T-helper 2 cell treated with Interferon-gamma antibody and Interleukin-4, amounts not matched to agents 100 ng/mL and 5 ng/mL, for 36 hours (primary cell): ENCODE measurements around the gene HOXA9. TPM values are rescaled to one million over a fixed set of nuclear protein-coding genes. Genes with fewer than 3 reads are reported as not detected.

Source experiments
- intact Hi-C: fragments of 100-400 bp; cut with micrococcal nuclease; formaldehyde crosslinking; loops from one replicate; pipeline ENCODE4 v1.15.1; 2023
- total RNA-seq: library from RNA; stranded (reverse); gene quantifications from 2 replicates; pipeline ENCODE4 v1.2.3, GENCODE V29; 2022

The HOXA9 gene
- total RNA-seq, 1 donor from 2014 or later: not detected

DNA sequence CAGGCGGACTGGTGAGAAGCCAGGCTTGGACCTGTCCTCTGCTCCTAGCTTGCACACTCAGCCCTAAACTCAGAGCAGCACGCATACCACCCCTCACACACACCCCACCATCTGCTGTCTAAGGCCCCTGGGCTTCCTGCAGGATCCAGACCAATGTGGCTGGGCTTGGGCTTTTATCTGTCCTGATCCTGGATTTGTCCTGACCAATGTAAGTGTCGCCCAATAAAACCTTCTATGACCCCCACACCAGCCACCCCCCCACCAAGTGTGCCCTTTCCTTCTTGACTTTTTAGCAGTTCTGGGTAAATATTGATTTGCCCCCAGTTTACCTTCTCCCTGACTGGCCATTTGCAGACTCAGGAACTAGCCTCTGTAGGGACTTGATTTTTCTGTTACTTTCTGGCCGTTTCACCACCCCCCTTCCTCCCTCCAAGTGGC, 36.3 kb upstream of the HOXA9 start:
- intact Hi-C loops: no loop called here

DNA sequence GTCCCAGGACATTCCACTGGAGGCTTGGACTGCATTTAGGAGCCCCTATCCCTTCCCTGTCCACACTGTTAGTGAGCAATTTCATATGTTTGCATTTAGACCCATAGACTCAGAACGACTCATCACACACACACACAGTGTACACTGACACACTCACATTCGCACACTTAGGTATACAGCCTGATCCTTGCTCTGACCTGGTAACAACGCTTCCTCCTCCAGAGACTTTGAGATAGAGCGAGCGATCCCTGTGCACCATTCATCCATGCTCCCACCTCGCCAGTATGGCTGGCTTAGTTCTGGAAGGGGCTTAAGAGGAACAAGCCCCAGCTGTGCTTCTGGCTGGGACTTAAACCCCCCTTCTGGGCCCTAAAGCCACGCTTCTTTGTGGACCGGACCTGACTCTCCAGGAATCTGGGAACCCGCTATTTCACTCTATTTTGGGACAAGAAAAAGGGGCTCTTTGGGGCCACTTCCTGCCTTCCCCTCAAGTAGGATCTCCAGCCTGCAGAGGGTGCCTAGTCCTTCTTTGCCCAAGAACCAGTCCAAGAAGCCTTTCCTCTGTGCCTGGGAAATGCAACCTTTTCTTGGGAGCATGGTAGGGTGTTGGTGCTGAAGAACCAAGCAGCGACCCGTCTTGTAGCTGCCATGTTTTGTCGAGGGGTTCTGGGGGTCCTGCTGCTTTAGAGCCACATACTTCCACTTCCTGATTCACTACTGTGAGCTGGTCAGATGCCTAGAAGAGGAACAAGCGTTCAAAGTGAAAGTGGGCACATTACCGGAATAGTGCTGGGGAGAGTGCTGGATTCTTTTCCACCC, 35.6 kb upstream of the HOXA9 start:
- intact Hi-C loops: no loop called here

DNA sequence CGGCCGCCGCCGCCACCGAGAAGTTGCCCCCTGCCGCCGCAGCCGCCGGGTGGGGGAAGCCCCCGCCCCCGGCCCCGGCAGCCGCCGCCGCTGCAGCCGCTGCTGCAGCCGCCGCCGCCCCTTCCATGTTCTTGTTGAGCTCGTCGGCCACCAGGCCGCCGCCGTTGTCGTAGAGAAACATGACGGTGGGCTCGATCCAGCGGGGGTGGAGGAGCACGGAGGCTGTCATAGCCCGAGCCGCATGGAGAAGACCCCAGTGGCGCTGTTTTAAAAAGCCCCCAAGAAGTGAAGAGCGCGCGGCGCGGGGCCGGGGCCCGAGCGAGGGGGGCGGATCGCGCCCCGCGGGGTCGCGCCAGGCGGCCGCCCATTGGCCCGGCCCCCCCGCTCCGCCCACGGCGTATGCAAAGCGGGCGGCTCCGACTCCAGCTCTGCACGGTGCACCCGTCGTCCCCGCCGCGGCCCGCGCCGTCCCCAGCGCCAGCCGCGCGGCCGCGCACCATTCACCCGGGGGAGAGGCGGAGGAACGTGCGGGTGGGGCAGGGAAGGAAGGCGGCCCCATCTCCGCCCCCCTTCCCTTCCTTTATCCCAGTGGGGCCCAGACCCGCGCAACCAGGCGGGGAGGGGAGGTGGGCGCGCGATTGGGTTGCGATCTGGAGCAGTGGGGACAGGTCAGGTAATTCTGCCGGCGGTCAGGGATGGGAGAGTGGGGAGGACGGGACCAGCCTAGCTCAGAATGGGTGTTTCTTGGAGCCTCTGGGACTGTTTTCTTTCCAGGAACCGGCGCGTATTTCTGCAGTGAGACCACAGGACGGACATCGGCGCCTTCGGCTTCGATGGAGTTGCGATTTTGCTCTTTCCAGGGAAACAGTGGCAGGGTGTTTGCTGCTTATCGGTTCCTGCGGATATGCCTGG, 34.8 kb upstream of the HOXA9 start, which contains the start of gene HOXA13:
HOXA13 (minus strand) TSS at position 243 of the 912 bp plus-strand sequence; CDS start at position 229, 14 bp downstream.
- intact Hi-C loops: loop anchor here (5.0 kb wide), 4 partner anchors 42 to 897 kb away; partner anchors contain the start of gene EVX1

DNA sequence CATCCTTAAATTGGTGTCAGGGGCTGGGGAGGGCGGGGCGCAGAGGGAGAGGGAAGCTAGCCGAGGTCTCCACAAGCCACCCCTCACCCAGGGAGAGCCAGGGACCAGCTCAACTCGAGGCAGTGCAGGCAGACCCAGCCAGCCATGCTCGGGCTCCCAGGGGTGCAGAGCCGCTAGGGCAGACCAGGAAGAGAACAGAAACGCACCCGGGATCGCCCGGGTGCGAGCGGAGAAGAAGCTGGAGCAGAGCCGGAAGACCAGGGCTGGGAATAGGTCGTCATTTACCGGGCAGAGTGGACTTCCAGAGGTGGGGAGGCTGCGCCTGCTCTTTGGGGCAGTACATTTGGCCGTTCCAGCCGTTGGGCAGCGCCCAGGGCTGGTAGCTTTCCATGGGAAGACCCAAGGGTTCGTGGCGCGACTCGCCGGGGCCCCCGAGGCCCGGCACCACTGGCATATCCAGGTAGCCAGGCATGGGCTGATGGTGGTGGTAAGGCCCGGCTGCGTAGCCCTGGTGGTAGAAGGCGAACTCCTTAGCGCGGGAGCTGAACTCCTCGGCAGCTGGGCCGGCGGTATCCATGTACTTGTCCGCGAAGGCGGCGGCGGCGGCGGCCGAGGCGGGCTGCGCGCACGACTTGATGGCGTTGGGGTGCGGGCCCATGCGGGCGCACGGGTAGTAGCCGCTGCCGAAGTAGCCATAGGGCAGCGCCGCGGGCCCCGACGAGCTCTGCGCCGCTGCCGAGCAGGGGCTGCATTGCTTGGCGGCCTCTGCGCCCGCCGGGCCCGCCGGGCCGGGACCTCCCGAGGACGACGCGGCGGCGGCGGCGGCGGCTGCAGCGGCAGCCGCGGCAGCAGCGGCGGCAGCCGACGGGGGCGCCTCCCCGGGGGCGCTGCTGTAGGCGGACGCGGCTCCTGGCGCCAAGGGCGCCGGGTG, 33.8 kb upstream of the HOXA9 start:
- intact Hi-C loops: loop anchor here (5.0 kb wide), 4 partner anchors 43 to 898 kb away; partner anchors contain the start of gene EVX1

DNA sequence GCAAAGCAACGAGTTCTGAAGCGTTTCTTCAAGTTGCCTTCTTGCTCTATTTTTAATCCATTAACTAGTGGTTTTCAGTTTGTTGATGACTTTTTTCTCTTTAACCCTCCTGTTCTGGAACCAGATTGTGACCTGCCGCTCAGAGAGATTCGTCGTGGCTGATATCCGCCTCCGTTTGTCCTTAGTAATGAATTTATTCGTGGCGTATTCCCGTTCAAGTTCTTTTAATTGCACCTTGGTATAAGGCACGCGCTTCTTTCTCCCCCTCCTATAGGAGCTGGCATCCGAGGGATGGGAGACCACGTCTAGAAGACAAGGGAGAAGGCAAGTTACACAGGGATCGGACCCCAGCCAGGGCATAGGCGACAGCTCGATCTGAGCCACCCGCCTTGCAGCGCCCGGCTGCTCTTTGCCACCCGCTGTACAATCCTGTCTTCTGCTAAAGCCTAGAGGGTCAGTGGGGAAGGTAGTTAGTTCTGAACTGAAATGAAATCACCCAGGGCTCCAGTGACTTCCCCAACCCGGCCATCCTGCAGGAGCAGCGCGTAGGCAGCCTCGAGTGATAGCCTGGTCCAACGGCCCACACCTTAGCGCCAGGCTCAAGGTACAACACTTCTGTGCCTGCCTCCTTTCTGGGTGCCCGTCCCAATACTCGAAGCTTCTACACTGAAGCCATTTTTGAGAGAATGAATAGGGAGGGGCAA, 33.0 kb upstream of the HOXA9 start:
- intact Hi-C loops: loop anchor here (5.0 kb wide), 4 partner anchors 44 to 899 kb away; partner anchors contain the start of gene EVX1

DNA sequence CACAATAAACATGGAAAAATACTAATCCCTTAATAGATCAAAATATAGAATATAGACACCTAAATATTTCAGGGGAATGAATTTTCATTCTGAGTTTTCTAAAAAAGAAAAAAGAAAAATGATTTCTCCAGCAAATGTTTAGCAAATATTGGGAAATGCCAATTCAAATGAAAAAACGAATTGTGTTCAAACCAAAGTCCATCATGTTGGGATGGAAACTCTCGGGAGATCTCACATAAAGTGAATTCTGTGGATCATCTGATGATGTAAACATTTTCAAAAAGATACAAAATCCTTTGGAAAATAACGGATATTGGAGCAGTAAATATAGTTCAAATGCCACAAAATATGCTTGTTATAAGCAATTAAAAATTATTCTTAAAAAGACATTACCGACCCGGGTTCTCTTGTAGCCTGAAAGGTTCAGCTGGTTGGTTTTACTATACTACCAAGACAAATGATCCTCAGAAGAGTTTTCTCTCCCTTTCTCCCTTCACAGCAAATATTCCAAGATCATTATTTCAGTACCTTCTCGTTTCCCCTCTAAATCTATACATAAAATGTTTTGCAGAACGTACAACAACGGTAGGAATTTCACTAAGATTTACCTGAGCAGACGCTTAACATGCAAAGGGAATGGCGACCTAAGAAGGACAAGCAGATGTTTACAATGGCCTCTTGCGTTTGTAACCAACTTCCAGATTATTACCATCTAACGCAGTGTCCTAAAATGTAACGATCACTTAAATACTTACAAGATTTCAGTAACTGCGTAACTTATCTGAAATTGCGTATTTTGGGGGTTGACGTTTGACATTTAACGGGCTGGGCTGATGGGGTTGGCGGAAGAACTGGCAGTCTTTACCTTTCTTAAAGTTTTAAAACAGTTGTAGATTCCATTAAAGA, 32.1 kb upstream of the HOXA9 start:
- intact Hi-C loops: loop anchor here (2.0 to 5.0 kb wide), 5 partner anchors 33 to 900 kb away; partner anchors contain the start of genes EVX1 and HOXA9

DNA sequence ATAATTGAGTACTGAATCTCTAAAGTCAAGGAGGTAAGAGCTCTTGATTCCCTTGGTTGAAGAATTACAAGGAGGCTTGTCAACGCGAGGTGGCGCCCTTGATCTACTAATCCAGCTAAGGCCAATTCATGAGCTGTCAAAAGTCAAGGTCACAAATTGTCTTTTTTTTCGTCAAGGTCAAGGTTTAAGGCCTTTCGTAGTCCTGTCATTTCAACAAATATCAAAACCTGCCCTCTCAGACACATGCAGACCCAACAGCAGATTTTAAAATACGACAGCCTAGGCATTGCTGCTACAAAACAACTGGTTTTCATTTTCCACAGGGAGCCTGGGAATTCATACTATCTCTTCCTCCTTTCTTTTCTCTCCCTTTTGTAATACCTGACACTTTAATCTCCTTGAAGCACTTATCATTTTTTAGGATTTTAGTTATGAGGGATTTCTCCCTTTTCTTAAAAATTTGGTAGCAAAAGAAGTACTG, 31.0 kb upstream of the HOXA9 start:
- intact Hi-C loops: loop anchor here (1.0 to 5.0 kb wide), 8 partner anchors 32 to 901 kb away; partner anchors contain the start of genes EVX1 and HOXA9

DNA sequence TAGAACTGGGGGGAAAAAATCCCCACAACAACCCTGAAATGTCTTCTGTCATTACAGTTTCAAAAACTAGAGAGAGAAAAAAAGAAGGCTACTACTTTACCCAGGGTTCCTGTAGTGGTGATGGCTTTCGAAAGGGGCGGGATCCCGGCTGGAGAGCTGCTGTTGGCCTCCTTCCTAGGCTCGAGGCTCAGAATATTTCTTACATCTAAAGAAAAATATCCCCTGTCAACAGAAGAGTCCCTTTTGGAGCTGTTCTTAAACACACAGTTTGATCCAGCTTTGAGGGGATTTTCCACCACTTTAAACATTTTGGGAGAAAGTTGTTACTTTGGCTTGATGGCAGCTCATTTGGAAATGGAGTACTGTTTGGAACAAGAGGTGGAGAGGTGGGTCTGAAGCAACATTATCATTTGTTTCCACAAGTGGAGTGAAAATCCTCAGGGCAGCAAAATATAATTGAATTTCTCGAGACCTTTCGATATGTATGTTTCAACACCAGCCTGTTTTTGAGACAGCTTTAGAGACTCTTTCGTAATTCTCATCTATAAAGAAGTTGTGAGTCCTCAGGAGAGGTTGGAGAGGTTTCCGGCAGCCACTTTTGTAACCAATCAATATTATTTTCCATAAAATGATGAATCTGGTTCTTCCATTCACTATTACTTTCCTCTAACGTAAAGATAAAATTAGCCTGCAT, 29.5 kb upstream of the HOXA9 start:
- intact Hi-C loops: loop anchor here (1.0 to 5.0 kb wide), 5 partner anchors 9 to 902 kb away; partner anchors contain the start of gene EVX1

DNA sequence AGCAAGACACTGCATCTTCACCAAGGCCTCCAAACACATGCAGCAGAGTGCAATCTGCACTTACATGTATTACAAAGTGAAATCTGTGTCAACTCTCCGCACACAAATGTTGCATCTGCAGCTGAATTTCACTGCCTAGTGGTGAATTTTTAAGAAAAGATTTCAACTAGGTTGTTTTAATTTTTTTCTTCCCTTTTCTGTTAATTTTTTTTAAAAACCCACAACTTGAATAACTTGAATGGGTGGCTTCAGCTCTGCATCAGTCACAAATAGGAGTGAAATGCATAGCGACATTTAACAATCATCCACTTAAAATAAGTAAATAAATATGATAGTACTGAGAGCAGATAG, 28.6 kb upstream of the HOXA9 start:
- intact Hi-C loops: loop anchor here (1.0 kb wide), 1 partner anchor 8 kb away; no protein-coding TSS in a partner anchor

DNA sequence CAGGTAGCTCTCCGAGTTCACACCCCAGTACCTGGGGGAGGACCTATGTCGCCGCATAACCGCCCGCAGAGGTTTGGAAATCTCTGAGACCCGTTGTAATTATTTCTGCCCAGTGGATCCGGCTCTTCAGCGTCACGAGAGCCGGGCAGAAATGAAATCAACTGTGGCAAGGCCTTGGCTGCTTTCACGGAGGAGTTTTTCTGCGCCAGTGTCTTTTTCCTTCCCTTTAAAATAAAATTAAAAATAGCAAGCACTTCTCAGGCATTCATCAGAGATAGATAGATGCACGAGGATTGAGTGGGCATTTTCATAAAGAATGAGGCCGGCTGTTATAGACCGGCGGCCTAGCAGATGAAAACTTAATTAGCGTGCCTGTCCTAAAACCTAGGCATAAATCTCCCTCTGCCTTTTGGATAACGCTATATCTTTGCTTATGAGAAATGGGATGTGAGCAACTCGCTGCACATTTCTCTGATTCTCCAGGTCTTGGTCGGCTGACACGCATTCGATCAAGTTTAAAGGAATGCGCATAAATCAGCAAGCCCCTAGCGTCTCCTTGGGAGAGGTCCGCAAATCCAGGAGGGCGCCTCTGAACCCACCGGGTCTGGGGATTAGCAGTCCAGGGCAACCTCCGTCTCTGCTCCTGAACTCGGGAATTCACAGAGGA, 28.1 kb upstream of the HOXA9 start:
- intact Hi-C loops: loop anchor here (1.0 kb wide), 1 partner anchor 7 kb away; no protein-coding TSS in a partner anchor

DNA sequence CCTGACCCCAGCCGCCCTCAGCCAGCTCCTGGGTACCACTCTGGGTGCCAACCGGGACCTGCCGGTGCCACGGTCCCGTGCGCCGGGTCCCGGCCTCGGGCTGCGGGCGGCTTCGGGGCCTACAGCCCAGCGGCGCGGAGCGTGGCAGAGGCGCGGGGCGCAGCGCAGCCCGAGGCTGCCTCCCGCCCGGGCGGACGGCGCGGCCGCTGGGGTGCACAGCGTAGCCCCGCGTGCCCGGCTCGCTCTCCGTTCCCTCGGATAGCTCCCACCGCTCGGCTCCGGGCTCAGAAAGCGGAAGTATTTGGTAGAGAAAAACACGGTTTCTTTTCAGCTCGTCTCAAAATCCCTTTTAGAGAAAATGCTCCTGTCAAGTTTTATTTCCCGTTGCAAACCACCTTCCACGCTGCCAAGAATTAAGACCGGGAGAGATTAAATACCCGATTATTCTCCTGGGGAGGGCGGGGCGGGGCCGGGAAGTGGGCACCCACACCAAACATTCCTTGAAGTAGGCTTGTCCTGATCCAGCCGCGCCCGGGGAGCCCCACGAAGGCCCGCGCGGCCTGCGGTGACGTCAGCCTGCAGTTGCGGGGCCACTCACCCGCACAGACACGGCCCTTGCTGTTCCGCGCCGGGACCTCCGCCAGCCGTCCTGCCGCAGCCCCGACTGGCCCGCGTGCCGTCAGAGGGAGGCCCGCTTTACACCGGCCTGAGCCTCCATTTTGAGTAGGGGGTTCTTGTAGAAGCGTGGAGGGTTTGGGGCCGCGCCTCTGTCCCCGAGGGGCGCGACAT, 27.4 kb upstream of the HOXA9 start:
- intact Hi-C loops: no loop called here

DNA sequence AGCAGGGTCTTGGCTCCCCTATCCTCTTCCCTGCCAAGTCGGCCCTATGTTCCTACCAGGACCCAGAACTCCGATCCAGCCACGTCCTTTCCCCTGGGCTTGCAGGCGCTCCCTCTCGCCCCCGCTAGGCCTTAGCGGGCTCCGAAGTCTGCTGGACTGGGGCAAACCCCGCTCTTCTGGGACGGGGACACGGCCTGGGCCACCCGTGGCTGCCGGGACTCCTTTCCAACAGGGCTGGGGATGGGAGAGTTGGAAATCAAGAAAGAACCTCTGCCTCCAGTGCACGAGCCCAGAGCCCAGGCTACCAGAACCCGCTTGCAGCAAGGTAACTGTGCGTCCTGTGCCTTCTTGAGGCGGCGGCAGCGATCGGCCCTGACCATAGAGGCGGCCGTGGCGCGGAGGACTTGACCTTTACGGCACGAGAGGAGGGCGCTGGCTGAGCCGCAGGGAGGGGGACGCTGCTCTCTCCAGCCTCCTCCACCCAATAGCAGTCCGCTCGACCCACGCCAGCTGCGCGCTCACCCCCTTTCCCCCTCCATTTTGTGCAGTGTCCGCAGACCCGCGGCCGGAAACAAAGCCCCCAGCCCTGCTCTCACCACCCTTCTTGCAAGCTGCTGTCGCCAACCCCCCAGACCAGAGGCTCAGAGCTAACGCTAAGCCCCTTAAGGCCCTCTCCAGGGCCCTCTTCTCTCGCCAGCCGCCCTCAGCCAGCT, 26.7 kb upstream of the HOXA9 start:
- intact Hi-C loops: no loop called here

DNA sequence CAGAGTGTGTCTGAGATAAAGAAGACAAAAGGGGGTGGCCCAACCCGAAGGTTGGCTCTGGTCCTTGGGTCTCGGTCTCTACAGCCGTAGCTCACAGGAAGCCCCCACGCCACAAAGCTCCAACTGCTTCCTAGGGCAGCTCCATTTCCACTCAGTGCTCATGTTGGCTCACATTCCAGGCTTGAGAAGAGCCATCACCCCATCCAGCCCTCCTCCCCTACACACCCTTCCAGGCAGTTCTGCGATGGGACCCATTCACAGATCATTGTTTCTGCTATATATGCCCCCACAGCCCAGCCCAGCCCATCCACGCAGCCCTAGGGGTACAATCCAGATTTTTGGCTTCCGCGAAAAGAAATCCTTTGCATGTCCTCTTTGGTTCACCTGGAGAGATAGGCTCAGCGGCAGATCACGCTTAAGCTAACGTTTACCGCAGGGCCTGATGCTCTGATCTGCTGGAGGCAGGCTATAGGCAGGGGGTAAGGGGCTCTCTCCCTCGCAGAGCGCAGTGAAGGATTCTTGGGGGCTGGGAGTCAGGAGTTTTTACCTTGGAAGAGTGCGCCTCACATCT, 25.9 kb upstream of the HOXA9 start:
- intact Hi-C loops: no loop called here

DNA sequence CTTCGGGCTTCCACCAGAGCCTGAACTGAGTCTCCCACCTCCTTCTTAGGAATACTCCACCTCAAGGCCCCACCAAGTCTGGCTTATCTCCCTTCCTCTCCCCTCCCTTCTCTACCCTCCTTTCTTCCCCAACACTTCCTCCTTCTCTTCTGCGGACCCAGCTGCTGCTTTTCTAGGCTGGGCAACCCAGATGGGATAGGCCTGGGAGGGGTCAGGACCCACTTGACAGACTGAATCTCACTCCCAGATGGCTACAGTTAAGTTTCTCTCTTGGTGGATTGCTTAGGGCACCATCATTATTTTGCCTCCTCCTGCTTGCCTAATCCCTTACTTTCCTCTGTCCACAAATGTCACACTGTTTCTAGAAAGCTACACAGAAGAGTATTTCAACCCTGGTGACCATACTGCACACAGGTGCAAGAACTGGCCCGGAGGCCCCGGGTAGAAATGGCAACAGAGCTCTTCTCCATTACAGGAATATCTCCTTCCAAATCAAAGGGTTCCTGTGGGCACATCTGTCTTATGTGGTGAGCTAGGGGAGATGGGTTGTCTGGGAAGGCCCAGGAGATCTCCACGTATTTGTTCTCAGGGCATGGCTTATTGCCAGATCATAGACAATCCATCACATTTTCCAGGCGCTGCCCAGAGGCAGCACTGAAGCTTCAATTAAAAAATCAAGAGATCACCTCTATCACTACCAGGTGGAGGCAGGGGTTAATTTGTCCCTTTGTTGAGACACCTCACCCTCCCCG, 24.8 kb upstream of the HOXA9 start:
- intact Hi-C loops: no loop called here
